ENCODE results near the gene KLHDC9.
A peak's percentile ranks its signal among the peaks of the same experiment; 100 is the strongest.

Gene KLHDC9

GRCh38 chr1:161096015-161096414 is 2.1 kb upstream of the KLHDC9 start:
- H3K27me3 ChIP-seq (ENCODE audit: insufficient read depth, low read length, poor library complexity): no peaks in the 10 kb centered on the region
- H3K36me3 ChIP-seq (ENCODE audit: insufficient read depth, low read length): peaks cover 17% of the 10 kb centered on the region
- DNase-seq: no peak
- no peak overlapping the region for H2AFZ ChIP-seq (ENCODE audit: low read depth, low read length)
- 0 out of 2 replicates have a peak, but pooled peaks cover 6% of the 10 kb centered on the region for H4K20me1 ChIP-seq (ENCODE audit: insufficient read depth, low read length)
- no peak for ATAC-seq (ENCODE audit: insufficient read depth, low read depth)
- no peak overlapping the region for H3K27ac ChIP-seq (ENCODE audit: low read length)
- peaks cover 24% of the 10 kb centered on the region for H3K4me1 ChIP-seq (ENCODE audit: insufficient read depth, low read length)
- TF ChIP-seq CTCF (IDR thresholded peaks at IDR 0.05; ENCODE audit: borderline replicate concordance, extremely low read depth, low read length, poor library complexity, severe bottlenecking): no peak
- TF ChIP-seq EZH2 (IDR thresholded peaks at IDR 0.05; ENCODE audit: borderline replicate concordance, low read depth, low read length, severe bottlenecking): no peak
- no peaks in the 10 kb centered on the region for H3K9me3 ChIP-seq (ENCODE audit: insufficient read depth, low read length, severe bottlenecking)
- no peak overlapping the region for H3K9ac ChIP-seq (ENCODE audit: low read depth, low read length)
- H3K79me2 ChIP-seq (ENCODE audit: insufficient read depth, low read length): no peaks in the 10 kb centered on the region
- no peak overlapping the region for H3K4me3 ChIP-seq (ENCODE audit: low read depth in 1 of 2, low read length in 2 of 2)
- H3K4me2 ChIP-seq (ENCODE audit: insufficient read depth, low read length): no peak overlapping the region

GRCh38 chr1:161096530-161096929 is 1.6 kb upstream of the KLHDC9 start:
- H2AFZ ChIP-seq (ENCODE audit: low read depth, low read length): no peak overlapping the region
- no peak overlapping the region for H3K27ac ChIP-seq (ENCODE audit: low read length)
- no peaks in the 10 kb centered on the region for H3K27me3 ChIP-seq (ENCODE audit: insufficient read depth, low read length, poor library complexity)
- peaks cover 21% of the 10 kb centered on the region for H3K36me3 ChIP-seq (ENCODE audit: insufficient read depth, low read length)
- H3K4me3 ChIP-seq (ENCODE audit: low read depth in 1 of 2, low read length in 2 of 2): no peak overlapping the region
- H3K9ac ChIP-seq (ENCODE audit: low read depth, low read length): no peak overlapping the region
- DNase-seq: no peak
- H3K4me1 ChIP-seq (ENCODE audit: insufficient read depth, low read length): peaks cover 24% of the 10 kb centered on the region
- TF ChIP-seq CTCF (IDR thresholded peaks at IDR 0.05; ENCODE audit: borderline replicate concordance, extremely low read depth, low read length, poor library complexity, severe bottlenecking): no peak
- no peak for TF ChIP-seq EZH2 (IDR thresholded peaks at IDR 0.05; ENCODE audit: borderline replicate concordance, low read depth, low read length, severe bottlenecking)
- no peaks in the 10 kb centered on the region for H3K9me3 ChIP-seq (ENCODE audit: insufficient read depth, low read length, severe bottlenecking)
- H4K20me1 ChIP-seq (ENCODE audit: insufficient read depth, low read length): 0 out of 2 replicates have a peak, but pooled peaks cover 6% of the 10 kb centered on the region
- no peaks in the 10 kb centered on the region for H3K79me2 ChIP-seq (ENCODE audit: insufficient read depth, low read length)
- H3K4me2 ChIP-seq (ENCODE audit: insufficient read depth, low read length): no peak overlapping the region
- no peak for ATAC-seq (ENCODE audit: insufficient read depth, low read depth)

GRCh38 chr1:161099090-161099802 is 1.1 kb downstream of the KLHDC9 start:
- no peak overlapping the region for H3K9ac ChIP-seq (ENCODE audit: low read depth, low read length)
- ATAC-seq (ENCODE audit: insufficient read depth, low read depth): no peak

More at GRCh38 chr1:161099090-161099802, 1.1 kb downstream of the KLHDC9 start:
- no peak for DNase-seq
- Histone ChIP-seq H3K4me2 (ENCODE audit: insufficient read depth, low read length) (peak overlapping the region; percentile 89), H3K27me3 (ENCODE audit: insufficient read depth, low read length, poor library complexity) (no peaks in the 10 kb centered on the region), H3K27ac (ENCODE audit: low read length) (no peak overlapping the region), H4K20me1 (ENCODE audit: insufficient read depth, low read length) (peaks cover 14% of the 10 kb centered on the region), H3K36me3 (ENCODE audit: insufficient read depth, low read length) (peaks cover 36% of the 10 kb centered on the region), H3K4me3 (ENCODE audit: low read depth in 1 of 2, low read length in 2 of 2) (peak overlapping the region in 1 of 2 experiments; percentile 64; a peak in 2 of 4 replicates), H2AFZ (ENCODE audit: low read depth, low read length) (no peak overlapping the region), H3K4me1 (ENCODE audit: insufficient read depth, low read length) (peaks cover 24% of the 10 kb centered on the region), H3K9me3 (ENCODE audit: insufficient read depth, low read length, severe bottlenecking) (no peaks in the 10 kb centered on the region), H3K79me2 (ENCODE audit: insufficient read depth, low read length) (peaks cover 17% of the 10 kb centered on the region)
- TF ChIP-seq CTCF (IDR thresholded peaks at IDR 0.05; ENCODE audit: borderline replicate concordance, extremely low read depth, low read length, poor library complexity, severe bottlenecking) (no peak), EZH2 (IDR thresholded peaks at IDR 0.05; ENCODE audit: borderline replicate concordance, low read depth, low read length, severe bottlenecking) (no peak)
